ENCODE measurements around the gene CDCA5. TPM values are rescaled to one million over a fixed set of nuclear protein-coding genes. Genes with fewer than 3 reads are reported as not detected.
"Not testable (repeated sequence)": the region's sequence is repeated elsewhere in the genome, so short reads cannot be mapped to it uniquely, and the experiment has no call there.

CDCA5 gene
- total RNA-seq, 1 experiment from 2014 or later, result 87.3 TPM

- DNase-seq, result no peak
- H3K4me1 ChIP-seq, result peaks cover 4% of the 10 kb centered on the region; the same call in 1 of the 2 replicates
- peaks cover 40% of the 10 kb centered on the region for H3K36me3 ChIP-seq
- H3K27me3 ChIP-seq, result no peaks in the 10 kb centered on the region
- no peak overlapping the region for H3K27ac ChIP-seq
- no peak overlapping the region for H3K4me3 ChIP-seq
- H3K9me3 ChIP-seq (replicated peaks), result no peaks in the 10 kb centered on the region
Observed at GRCh38 chr11:65125197-65126056, 41.6 kb upstream of the CDCA5 start.

DNA sequence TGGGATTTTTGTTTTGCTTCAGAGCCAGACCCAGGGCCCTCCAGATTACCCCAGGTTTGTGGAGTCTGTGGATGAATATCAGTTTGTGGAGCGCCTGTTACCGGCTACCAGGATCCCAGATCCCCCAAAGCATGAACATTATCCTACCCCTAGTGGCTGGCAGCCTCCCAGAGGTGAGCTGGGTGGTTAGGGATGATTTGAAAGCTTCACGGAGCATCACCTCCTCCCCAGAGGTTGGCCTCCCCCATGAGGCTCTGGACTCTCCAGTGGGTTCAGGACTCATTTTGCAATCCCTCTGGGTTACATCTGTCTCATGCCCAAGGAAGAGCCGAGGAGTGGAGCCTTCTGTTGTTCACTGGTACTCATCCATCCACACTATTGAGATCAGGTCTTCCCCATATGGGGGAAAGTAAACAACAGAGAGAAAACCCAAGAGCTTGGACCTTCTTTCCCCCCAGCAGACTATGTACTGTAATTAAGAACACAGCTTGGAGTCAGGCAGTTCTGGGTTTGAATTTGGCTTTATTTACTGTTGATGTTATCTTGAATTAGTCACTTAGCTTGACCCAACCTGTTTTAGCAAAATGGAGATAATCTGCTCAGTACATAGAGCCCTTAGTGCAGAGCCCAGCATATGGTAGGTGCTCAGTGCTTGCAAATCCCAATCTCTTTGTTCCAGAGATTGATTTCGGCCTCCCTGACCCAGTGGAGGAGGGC lies 40.8 kb upstream of the CDCA5 start:
- Histone ChIP-seq H3K4me3 (no peak overlapping the region), H3K9me3 (replicated peaks) (no peaks in the 10 kb centered on the region), H3K4me1 (peaks cover 4% of the 10 kb centered on the region; the same call in 1 of the 2 replicates), H3K36me3 (peaks cover 46% of the 10 kb centered on the region), H3K27ac (no peak overlapping the region), H3K27me3 (no peaks in the 10 kb centered on the region)
- no peak for DNase-seq

- no peaks in the 10 kb centered on the region for H3K9me3 ChIP-seq (replicated peaks)
- H3K36me3 ChIP-seq, result peaks cover 37% of the 10 kb centered on the region
- peak within 1 kb of the TSS; percentile 58 for H3K27ac ChIP-seq
- peak within 1 kb of the TSS; percentile 97 for H3K4me3 ChIP-seq
- peaks cover 4% of the 10 kb centered on the region; the same call in 1 of the 2 replicates for H3K4me1 ChIP-seq
- DNase-seq, result peak; percentile 96 to 97
- no peaks in the 10 kb centered on the region for H3K27me3 ChIP-seq
Observed at GRCh38 chr11:65121865-65122696, 38.2 kb upstream of the CDCA5 start, which contains the start of the genes FAU and MRPL49. TSS of gene FAU (minus strand) at chr11:65122134. CDS start at chr11:65121813, 321 bp downstream. TSS of gene MRPL49 (plus strand) at chr11:65122321. CDS start at chr11:65122347, 26 bp downstream.

DNA sequence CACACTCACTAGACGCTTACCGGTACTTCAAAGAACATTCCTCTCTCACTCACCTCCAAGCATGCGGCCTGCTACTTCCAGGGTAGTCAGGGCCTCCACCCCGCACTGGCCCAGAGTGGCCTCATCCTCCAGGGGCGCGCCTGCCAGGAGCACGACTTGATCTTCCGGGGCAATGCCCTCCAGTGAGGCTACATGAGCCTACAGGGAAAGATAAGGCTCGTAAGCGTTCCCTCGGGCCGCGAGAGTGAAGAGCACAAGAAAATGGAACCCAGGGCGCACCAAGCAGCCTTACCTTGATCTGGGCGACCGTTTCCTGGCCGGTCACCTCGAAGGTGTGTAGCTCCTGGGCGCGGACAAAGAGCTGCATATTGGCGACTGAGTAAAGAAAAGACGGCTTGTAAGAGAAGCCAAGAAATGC lies 37.6 kb upstream of the CDCA5 start:
- H3K36me3 ChIP-seq, result peaks cover 32% of the 10 kb centered on the region
- H3K4me1 ChIP-seq, result peaks cover 7% of the 10 kb centered on the region; the same call in 1 of the 2 replicates
- H3K27ac ChIP-seq, result peak overlapping the region; percentile 58
- H3K4me3 ChIP-seq, result peak overlapping the region; percentile 97
- H3K9me3 ChIP-seq (replicated peaks), result no peaks in the 10 kb centered on the region
- H3K27me3 ChIP-seq, result no peaks in the 10 kb centered on the region
- no peak for DNase-seq

- no peak for DNase-seq
- H3K27ac ChIP-seq, result no peak overlapping the region
- H3K36me3 ChIP-seq, result peaks cover 29% of the 10 kb centered on the region
Observed at GRCh38 chr11:65120831-65121230, 37.0 kb upstream of the CDCA5 start.

GRCh38 chr11:65119670-65119995 lies 35.8 kb upstream of the CDCA5 start:
- H3K9me3 ChIP-seq (replicated peaks), result no peaks in the 10 kb centered on the region
- H3K4me3 ChIP-seq, result no peak overlapping the region
- peaks cover 20% of the 10 kb centered on the region for H3K36me3 ChIP-seq
- peaks cover 7% of the 10 kb centered on the region; the same call in 1 of the 2 replicates for H3K4me1 ChIP-seq
- no peak overlapping the region for H3K27ac ChIP-seq
- no peak for DNase-seq
- no peaks in the 10 kb centered on the region for H3K27me3 ChIP-seq

More at GRCh38 chr11:65120831-65121230, 37.0 kb upstream of the CDCA5 start:
- peak overlapping the region; percentile 97 for H3K4me3 ChIP-seq
- peaks cover 7% of the 10 kb centered on the region; the same call in 1 of the 2 replicates for H3K4me1 ChIP-seq
- H3K9me3 ChIP-seq (replicated peaks), result no peaks in the 10 kb centered on the region
- H3K27me3 ChIP-seq, result no peaks in the 10 kb centered on the region

DNA sequence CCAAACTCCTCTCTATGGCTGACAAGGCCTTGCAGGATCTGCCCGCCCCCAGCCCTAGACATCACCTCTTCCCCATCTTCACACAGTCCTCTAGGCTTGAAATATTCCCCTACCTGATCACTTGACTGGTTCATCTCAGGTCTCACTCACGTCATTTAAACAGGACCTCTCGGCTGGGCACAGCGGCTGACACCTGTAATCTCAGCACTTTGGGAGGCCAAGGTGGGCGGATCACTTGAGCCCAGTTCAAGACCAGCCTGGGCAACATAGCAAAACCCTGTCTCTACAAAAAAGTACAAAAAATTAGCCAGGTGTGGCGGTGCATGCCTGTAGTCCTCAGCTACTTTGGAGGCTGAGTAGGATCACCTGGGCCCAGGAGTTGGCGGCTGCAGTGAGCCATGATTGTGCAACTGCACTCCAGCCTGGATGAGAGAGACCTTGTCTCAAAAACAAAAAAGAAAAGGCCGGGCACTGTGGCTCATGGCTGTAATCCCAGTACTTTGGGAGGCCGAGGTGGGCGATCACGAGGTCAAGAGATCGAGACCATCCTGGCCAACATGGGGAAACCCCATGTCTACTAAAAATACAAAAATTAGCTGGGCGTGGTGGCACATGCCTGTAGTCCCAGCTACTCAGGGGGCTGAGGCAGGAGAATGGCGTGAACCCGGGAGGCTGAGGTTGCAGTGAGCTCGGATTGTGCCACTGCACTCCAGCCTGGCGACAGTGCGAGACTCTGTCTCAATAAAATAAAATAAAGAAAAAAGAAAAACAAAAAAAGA lies 35.2 kb upstream of the CDCA5 start:
- peaks cover 20% of the 10 kb centered on the region for H3K36me3 ChIP-seq
- not testable (repeated sequence) for H3K27ac ChIP-seq; H3K9me3 ChIP-seq (replicated peaks); H3K4me3 ChIP-seq; H3K27me3 ChIP-seq; DNase-seq; H3K4me1 ChIP-seq

DNA sequence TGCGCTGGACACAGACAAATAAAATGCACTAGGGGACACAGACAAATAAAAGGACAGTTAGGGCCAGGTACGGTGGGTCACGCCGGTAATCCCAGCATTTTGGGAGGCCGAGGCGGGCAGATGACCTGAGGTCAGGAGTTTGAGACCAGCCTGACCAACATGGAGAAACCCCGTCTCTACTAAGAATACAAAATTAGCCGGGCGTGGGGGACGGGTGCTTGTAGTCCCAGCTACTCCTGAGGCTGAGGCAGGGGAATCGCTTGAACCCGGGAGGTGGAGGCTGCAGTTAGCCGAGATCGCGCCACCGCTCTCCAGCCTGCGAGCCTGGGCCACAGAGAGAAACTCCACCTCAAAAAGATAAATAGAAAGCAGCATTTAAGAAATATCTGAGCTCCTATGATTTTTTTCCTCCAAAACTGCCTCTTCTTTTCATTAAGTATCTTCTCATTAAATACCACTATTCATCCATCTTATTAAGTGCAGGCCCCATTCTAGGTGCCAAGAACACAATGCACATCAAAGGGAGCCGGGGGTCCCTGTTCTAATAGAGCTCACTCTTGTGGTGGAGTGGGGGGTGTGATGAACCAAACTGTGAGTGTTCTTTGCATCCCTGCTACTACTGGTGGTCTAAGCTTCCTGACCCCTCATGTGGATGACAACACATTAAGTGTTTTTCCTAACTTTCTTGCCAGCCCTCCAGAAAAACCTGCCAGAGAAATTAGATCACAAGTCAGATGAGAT lies 34.4 kb upstream of the CDCA5 start:
- no peak overlapping the region for H3K4me3 ChIP-seq
- no peaks in the 10 kb centered on the region for H3K27me3 ChIP-seq
- peaks cover 7% of the 10 kb centered on the region; the same call in 1 of the 2 replicates for H3K4me1 ChIP-seq
- H3K9me3 ChIP-seq (replicated peaks), result no peaks in the 10 kb centered on the region
- H3K36me3 ChIP-seq, result peaks cover 20% of the 10 kb centered on the region
- DNase-seq, result no peak
- no peak overlapping the region for H3K27ac ChIP-seq

DNA sequence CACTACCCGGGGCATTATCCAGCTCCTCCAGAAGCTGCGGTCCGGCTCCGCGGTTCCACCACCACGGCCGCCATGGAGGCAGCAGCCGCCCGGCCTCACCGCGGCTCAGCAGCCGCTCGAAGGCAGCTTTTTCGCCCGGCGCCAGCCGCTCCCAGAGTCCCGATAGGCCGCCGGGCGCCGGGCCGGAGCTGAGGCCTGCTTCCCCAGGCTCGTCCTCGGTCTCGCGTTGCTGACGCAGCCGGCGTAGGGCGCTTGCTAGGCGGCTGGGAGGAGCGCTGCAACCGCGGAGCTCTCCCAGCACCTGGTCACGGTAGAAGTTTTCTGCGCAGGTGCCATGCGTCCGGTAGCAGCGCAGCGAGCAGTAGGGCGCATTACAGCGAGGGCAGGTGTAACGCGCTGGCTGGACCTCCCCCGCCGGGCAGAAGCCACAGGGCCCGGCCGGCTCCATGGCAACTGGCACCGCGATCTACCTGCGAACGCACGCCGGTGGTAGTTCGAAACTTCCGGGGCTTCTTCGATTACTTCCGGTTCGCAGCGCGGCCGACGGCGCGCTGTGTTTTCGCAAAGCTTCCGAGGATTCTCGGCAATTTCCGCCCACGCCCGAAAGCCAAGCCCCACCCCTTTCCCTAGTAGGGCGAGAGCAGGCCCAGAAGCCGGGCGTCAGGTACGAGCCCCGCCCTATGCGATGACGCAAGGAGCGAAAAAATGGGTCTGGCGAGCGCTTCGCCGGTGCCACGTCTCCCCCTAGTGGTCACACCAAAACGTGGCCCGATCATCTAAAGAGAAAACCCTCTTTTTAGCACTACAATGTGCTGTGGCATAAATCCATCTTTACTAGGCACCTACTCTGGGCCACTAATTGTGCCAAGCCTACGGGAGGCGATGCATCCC lies 33.6 kb upstream of the CDCA5 start, which contains the start of gene ZNHIT2:
TSS of gene ZNHIT2 (minus strand) at position 496 of the 891 bp plus-strand sequence. CDS start at position 448, 48 bp downstream.
- peak; percentile 98 for DNase-seq
- H3K27me3 ChIP-seq, result no peaks in the 10 kb centered on the region
- peaks cover 20% of the 10 kb centered on the region for H3K36me3 ChIP-seq

DNA sequence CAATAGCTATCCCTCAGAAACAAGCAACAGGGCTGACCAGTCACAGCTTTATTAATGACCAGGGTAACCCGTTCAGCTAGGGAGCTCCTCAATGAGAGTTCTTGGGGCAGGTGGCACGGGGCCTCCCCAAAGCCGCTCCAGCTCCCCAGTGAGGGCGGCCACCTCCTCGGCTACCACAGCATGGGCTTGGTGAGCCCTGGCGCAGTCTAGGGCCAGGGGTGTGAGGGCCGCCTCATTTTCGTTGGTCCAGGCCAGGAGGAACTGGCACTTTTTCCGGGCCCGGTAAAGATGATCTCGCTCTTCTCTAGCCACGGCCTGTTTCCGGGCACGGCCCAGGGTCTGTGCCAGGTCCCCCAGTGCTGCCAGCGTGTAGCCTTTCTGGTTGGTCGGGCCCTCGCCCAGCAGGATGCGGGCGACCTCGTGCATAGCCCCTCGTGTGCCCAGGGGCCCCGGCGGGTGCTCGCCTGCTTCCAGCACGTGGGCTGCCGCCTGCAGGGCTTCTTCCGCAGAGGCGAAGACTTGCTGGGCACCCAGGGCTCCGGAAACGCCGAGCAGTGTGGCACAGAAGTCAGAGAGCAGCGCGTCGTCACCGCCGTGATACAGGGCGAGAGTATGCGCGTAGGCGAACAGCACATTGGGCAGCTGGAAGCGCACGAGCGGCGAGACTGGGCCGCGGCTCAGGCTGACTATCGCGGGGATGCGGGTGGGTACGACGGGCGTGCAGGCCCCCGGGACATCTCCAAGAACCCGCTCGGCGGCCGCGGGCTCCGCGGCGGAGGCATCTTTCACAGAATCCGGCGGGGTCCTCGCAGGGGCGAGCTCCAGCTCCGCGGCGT lies 32.7 kb upstream of the CDCA5 start:
- H3K4me3 ChIP-seq, result peak overlapping the region; percentile 73
- peak overlapping the region; percentile 44 for H3K27ac ChIP-seq
- no peak for DNase-seq
- peaks cover 20% of the 10 kb centered on the region for H3K36me3 ChIP-seq
- H3K27me3 ChIP-seq, result no peaks in the 10 kb centered on the region
- no peaks in the 10 kb centered on the region for H3K9me3 ChIP-seq (replicated peaks)
- peaks cover 5% of the 10 kb centered on the region; the same call in 1 of the 2 replicates for H3K4me1 ChIP-seq

More for the DNA sequence above, 33.6 kb upstream of the CDCA5 start, which contains the start of gene ZNHIT2:
- H3K4me3 ChIP-seq, result peak within 1 kb of the TSS; percentile 73
- H3K4me1 ChIP-seq, result peaks cover 3% of the 10 kb centered on the region; the same call in 1 of the 2 replicates
- H3K9me3 ChIP-seq (replicated peaks), result no peaks in the 10 kb centered on the region
- H3K27ac ChIP-seq, result peak within 1 kb of the TSS; percentile 44

GRCh38 chr11:65115361-65116082 lies 31.7 kb upstream of the CDCA5 start:
- Histone ChIP-seq H3K4me3 (no peak overlapping the region), H3K27me3 (no peaks in the 10 kb centered on the region), H3K27ac (no peak overlapping the region), H3K36me3 (peaks cover 14% of the 10 kb centered on the region), H3K9me3 (replicated peaks) (no peaks in the 10 kb centered on the region), H3K4me1 (peaks cover 5% of the 10 kb centered on the region; the same call in 1 of the 2 replicates)
- no peak for DNase-seq

Measured in SJCRH30 (cell line).